ENCODE results near the gene TMEM201. TPM values are rescaled to one million over a fixed set of nuclear protein-coding genes. Genes with fewer than 3 reads are reported as not detected.

Gene TMEM201
- total and polyA plus RNA-seq, 2 of the 13 experiments (the other 11 are each of a cell fraction or from before 2014, with no cell fraction given) = 1.5 to 8.2 TPM

- TF ChIP-seq, protein P1, sequence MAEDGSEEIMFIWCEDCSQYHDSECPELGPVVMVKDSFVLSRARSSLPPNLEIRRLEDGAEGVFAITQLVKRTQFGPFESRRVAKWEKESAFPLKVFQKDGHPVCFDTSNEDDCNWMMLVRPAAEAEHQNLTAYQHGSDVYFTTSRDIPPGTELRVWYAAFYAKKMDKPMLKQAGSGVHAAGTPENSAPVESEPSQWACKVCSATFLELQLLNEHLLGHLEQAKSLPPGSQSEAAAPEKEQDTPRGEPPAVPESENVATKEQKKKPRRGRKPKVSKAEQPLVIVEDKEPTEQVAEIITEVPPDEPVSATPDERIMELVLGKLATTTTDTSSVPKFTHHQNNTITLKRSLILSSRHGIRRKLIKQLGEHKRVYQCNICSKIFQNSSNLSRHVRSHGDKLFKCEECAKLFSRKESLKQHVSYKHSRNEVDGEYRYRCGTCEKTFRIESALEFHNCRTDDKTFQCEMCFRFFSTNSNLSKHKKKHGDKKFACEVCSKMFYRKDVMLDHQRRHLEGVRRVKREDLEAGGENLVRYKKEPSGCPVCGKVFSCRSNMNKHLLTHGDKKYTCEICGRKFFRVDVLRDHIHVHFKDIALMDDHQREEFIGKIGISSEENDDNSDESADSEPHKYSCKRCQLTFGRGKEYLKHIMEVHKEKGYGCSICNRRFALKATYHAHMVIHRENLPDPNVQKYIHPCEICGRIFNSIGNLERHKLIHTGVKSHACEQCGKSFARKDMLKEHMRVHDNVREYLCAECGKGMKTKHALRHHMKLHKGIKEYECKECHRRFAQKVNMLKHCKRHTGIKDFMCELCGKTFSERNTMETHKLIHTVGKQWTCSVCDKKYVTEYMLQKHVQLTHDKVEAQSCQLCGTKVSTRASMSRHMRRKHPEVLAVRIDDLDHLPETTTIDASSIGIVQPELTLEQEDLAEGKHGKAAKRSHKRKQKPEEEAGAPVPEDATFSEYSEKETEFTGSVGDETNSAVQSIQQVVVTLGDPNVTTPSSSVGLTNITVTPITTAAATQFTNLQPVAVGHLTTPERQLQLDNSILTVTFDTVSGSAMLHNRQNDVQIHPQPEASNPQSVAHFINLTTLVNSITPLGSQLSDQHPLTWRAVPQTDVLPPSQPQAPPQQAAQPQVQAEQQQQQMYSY (CRISPR knock-in tag; IDR thresholded peaks at IDR 0.05) = no peak
- TF ChIP-seq ZNF644 (CRISPR knock-in tag; IDR thresholded peaks at IDR 0.05; ENCODE audit: low read depth) (0 out of 2 replicates have a peak, but pooled peaks have one; percentile 17), ZNF143 (CRISPR knock-in tag; IDR thresholded peaks at IDR 0.05) (peak; percentile 56), SOX5 (CRISPR knock-in tag; IDR thresholded peaks at IDR 0.05; ENCODE audit: borderline replicate concordance) (peak; percentile 92), RAD21 (CRISPR knock-in tag; IDR thresholded peaks at IDR 0.05) (peak; percentile 7; the same call in 1 of the 2 replicates), SAP130 (CRISPR knock-in tag; IDR thresholded peaks at IDR 0.05; ENCODE audit: low read depth) (peak; percentile 97), CBX5 (CRISPR knock-in tag; IDR thresholded peaks at IDR 0.05; ENCODE audit: borderline replicate concordance) (0 out of 2 replicates have a peak, but pooled peaks have one; percentile 52), ARID3A (IDR thresholded peaks at IDR 0.05; ENCODE audit: low read depth, low read length) (peak; percentile 84), LCORL (IDR thresholded peaks at IDR 0.05) (0 out of 2 replicates have a peak, but pooled peaks have one; percentile 9), LCORL (CRISPR knock-in tag; IDR thresholded peaks at IDR 0.05) (peak; percentile 95), ZNF207 (IDR thresholded peaks at IDR 0.05; ENCODE audit: borderline replicate concordance) (no peak), TBX3 (IDR thresholded peaks at IDR 0.05; ENCODE audit: borderline replicate concordance) (peak; percentile 74; the same call in 1 of the 2 replicates), MED13 (CRISPR knock-in tag; IDR thresholded peaks at IDR 0.05) (peak; percentile 95; the same call in 1 of the 2 replicates)
- TF ChIP-seq, protein P2, sequence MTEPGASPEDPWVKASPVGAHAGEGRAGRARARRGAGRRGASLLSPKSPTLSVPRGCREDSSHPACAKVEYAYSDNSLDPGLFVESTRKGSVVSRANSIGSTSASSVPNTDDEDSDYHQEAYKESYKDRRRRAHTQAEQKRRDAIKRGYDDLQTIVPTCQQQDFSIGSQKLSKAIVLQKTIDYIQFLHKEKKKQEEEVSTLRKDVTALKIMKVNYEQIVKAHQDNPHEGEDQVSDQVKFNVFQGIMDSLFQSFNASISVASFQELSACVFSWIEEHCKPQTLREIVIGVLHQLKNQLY (CRISPR knock-in tag; IDR thresholded peaks at IDR 0.05) = peak; percentile 100
- TF ChIP-seq, protein P3, sequence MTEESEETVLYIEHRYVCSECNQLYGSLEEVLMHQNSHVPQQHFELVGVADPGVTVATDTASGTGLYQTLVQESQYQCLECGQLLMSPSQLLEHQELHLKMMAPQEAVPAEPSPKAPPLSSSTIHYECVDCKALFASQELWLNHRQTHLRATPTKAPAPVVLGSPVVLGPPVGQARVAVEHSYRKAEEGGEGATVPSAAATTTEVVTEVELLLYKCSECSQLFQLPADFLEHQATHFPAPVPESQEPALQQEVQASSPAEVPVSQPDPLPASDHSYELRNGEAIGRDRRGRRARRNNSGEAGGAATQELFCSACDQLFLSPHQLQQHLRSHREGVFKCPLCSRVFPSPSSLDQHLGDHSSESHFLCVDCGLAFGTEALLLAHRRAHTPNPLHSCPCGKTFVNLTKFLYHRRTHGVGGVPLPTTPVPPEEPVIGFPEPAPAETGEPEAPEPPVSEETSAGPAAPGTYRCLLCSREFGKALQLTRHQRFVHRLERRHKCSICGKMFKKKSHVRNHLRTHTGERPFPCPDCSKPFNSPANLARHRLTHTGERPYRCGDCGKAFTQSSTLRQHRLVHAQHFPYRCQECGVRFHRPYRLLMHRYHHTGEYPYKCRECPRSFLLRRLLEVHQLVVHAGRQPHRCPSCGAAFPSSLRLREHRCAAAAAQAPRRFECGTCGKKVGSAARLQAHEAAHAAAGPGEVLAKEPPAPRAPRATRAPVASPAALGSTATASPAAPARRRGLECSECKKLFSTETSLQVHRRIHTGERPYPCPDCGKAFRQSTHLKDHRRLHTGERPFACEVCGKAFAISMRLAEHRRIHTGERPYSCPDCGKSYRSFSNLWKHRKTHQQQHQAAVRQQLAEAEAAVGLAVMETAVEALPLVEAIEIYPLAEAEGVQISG (CRISPR knock-in tag; IDR thresholded peaks at IDR 0.05) = peak; percentile 58
- TF ChIP-seq, protein P4, sequence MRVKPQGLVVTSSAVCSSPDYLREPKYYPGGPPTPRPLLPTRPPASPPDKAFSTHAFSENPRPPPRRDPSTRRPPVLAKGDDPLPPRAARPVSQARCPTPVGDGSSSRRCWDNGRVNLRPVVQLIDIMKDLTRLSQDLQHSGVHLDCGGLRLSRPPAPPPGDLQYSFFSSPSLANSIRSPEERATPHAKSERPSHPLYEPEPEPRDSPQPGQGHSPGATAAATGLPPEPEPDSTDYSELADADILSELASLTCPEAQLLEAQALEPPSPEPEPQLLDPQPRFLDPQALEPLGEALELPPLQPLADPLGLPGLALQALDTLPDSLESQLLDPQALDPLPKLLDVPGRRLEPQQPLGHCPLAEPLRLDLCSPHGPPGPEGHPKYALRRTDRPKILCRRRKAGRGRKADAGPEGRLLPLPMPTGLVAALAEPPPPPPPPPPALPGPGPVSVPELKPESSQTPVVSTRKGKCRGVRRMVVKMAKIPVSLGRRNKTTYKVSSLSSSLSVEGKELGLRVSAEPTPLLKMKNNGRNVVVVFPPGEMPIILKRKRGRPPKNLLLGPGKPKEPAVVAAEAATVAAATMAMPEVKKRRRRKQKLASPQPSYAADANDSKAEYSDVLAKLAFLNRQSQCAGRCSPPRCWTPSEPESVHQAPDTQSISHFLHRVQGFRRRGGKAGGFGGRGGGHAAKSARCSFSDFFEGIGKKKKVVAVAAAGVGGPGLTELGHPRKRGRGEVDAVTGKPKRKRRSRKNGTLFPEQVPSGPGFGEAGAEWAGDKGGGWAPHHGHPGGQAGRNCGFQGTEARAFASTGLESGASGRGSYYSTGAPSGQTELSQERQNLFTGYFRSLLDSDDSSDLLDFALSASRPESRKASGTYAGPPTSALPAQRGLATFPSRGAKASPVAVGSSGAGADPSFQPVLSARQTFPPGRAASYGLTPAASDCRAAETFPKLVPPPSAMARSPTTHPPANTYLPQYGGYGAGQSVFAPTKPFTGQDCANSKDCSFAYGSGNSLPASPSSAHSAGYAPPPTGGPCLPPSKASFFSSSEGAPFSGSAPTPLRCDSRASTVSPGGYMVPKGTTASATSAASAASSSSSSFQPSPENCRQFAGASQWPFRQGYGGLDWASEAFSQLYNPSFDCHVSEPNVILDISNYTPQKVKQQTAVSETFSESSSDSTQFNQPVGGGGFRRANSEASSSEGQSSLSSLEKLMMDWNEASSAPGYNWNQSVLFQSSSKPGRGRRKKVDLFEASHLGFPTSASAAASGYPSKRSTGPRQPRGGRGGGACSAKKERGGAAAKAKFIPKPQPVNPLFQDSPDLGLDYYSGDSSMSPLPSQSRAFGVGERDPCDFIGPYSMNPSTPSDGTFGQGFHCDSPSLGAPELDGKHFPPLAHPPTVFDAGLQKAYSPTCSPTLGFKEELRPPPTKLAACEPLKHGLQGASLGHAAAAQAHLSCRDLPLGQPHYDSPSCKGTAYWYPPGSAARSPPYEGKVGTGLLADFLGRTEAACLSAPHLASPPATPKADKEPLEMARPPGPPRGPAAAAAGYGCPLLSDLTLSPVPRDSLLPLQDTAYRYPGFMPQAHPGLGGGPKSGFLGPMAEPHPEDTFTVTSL (CRISPR knock-in tag; IDR thresholded peaks at IDR 0.05; ENCODE audit: borderline replicate concordance) = peak; percentile 97
Observed at GRCh38 chr1:9553736-9554144, 35.0 kb upstream of the TMEM201 start (continued).
